Panc1 (cell line): ENCODE data around the gene NPEPL1. TPM values are rescaled to one million over a fixed set of nuclear protein-coding genes. Genes with fewer than 3 reads are reported as not detected.

Source experiments
- ATAC-seq: fragments of 200-7000 bp; cut with Tn5 transposase; 2 replicates; pipeline ENCODE4 v1.9.1; 2020; ENCODE audit warnings: mild to moderate bottlenecking, moderate library complexity
- BruUV-seq: library from RNA; stranded (reverse); fragments of 400-500 nt; replicated peaks from 2 replicates; lab custom pipeline; 2021; lab: Mats Ljungman, UMichigan
- CTCF ChIA-PET: fragments of 300-600 bp; sonication (Branson Sonifier 250); formaldehyde crosslinking; loops from one replicate; lab custom pipeline; 2022; ENCODE audit warnings: antibody characterized with exemption; lab: Charles Lee
- POLR2A ChIA-PET: fragments of 300-600 bp; sonication (Branson Sonifier 250); formaldehyde crosslinking; loops from one replicate; lab custom pipeline; 2022; ENCODE audit warnings: antibody characterized with exemption; lab: Charles Lee
- DNase-seq: peaks from one replicate; pipeline ENCODE4 v3.0.0-alpha.2; 2010; ENCODE audit warnings: low read depth, low spot score
- H3K27ac ChIP-seq: 2 replicates; pipeline ENCODE4 v1.5.1; 2011; ENCODE audit warnings: mild to moderate bottlenecking, low read length, inconsistent platforms
- H3K27me3 ChIP-seq: fragments of 200-500 bp; sonication (Bioruptor generic); 2 replicates; pipeline ENCODE4 v1.6.0; 2014; ENCODE audit warnings: low read length, inconsistent platforms; ENCODE audit not compliant: control insufficient read depth, insufficient read depth
- H3K36me3 ChIP-seq: fragments of 200-500 bp; sonication (Bioruptor generic); 2 replicates; pipeline ENCODE4 v1.5.1; 2014; ENCODE audit warnings: inconsistent platforms, mild to moderate bottlenecking, low read length, moderate library complexity; ENCODE audit not compliant: control insufficient read depth, insufficient read depth
- H3K4me1 ChIP-seq: 2 replicates; pipeline ENCODE4 v1.5.1; 2011; ENCODE audit warnings: inconsistent platforms, mild to moderate bottlenecking, low read length, moderate library complexity; ENCODE audit not compliant: control insufficient read depth, insufficient read depth
- H3K4me3 ChIP-seq, 2 experiments: 2 replicates each; pipeline ENCODE4 v1.5.1; 2011 to 2012; ENCODE audit warnings: low read depth in 2 of 2, low read length in 2 of 2, mild to moderate bottlenecking in 2 of 2, inconsistent platforms in 1 of 2, moderate library complexity in 1 of 2
- H3K9me3 ChIP-seq: fragments of 200-500 bp; sonication (Bioruptor generic); 2 replicates; pipeline ENCODE4 v1.5.1; 2014; ENCODE audit warnings: low read depth, mild to moderate bottlenecking, inconsistent platforms, low read length, moderate library complexity; ENCODE audit not compliant: control insufficient read depth, insufficient read depth
- CTCF ChIP-seq: fragments of 450-650 bp; IDR thresholded peaks from 2 replicates; pipeline ENCODE4 v1.5.1; 2017; ENCODE audit warnings: mild to moderate bottlenecking
- POLR2AphosphoS5 ChIP-seq: IDR thresholded peaks from 2 replicates; pipeline ENCODE4 v1.6.1; 2012; ENCODE audit warnings: mild to moderate bottlenecking, low read depth, low read length, moderate library complexity
- REST ChIP-seq, 2 experiments: IDR thresholded peaks; 2 replicates each; pipeline ENCODE4 v1.6.1; 2011 to 2012; ENCODE audit warnings: low read depth in 2 of 2, control low read depth in 1 of 2, low read length in 1 of 2, mild to moderate bottlenecking in 1 of 2, moderate library complexity in 1 of 2; ENCODE audit not compliant: insufficient read depth in 1 of 2
- SIN3A ChIP-seq: IDR thresholded peaks from 2 replicates; pipeline ENCODE4 v1.6.1; 2012; ENCODE audit warnings: low read depth, mild to moderate bottlenecking, low read length, moderate library complexity, borderline replicate concordance; ENCODE audit not compliant: insufficient read depth
- TCF7L2 ChIP-seq: IDR thresholded peaks from 2 replicates; pipeline ENCODE4 v1.6.1; 2011; ENCODE audit warnings: mild to moderate bottlenecking, low read depth, low read length, inconsistent platforms
- in situ Hi-C: cut with HindIII; loops from 2 replicates; pipeline ENCODE4 v1.10.0; 2016; ENCODE audit warnings: low sequenced_read_pairs, low pct_unique_long_range_greater_than_20kb
- intact Hi-C: fragments of 100-400 bp; cut with micrococcal nuclease; formaldehyde crosslinking; loops from one replicate; pipeline ENCODE4 v1.10.0; 2022; ENCODE audit not compliant: unreplicated experiment
- total RNA-seq: library from RNA; stranded (reverse); gene quantifications from one replicate; pipeline ENCODE4 v1.2.1, GENCODE V29; 2021; ENCODE audit not compliant: unreplicated experiment

NPEPL1 gene
- total RNA-seq, 1 experiment from 2014 or later, result 27.4 TPM

GRCh38 chr20:58678806-58679205 is 13.8 kb upstream of the NPEPL1 start:
- ChIA-PET POLR2A (no interaction called here), CTCF (no interaction called here)
- no TSS peak for BruUV-seq
- TF ChIP-seq SIN3A (no peak), REST (IDR thresholded peaks at IDR 0.05; ENCODE audit: insufficient read depth in 1 of 2, low read depth in 2 of 2, low read length in 1 of 2) (no peak), POLR2AphosphoS5 (no peak), TCF7L2 (no peak), CTCF (no peak)
- ATAC-seq (no peak), DNase-seq (no peak)
- Histone ChIP-seq H3K27ac (no peak overlapping the region), H3K4me1 (peaks cover 5% of the 10 kb centered on the region; the same call in 1 of the 2 replicates), H3K4me3 (no peak overlapping the region), H3K36me3 (peaks cover 8% of the 10 kb centered on the region), H3K9me3 (no peaks in the 10 kb centered on the region), H3K27me3 (no peaks in the 10 kb centered on the region)
- in situ Hi-C loops, result no loop called here
- intact Hi-C loops, result no loop called here

- no peak overlapping the region for H3K27ac ChIP-seq
- intact Hi-C loops, result no loop called here
- BruUV-seq, result no TSS peak
- peaks cover 5% of the 10 kb centered on the region; the same call in 1 of the 2 replicates for H3K4me1 ChIP-seq
- in situ Hi-C loops, result no loop called here
- no peaks in the 10 kb centered on the region for H3K9me3 ChIP-seq
- TF ChIP-seq TCF7L2 (no peak), POLR2AphosphoS5 (no peak), SIN3A (no peak), REST (IDR thresholded peaks at IDR 0.05; ENCODE audit: insufficient read depth in 1 of 2, low read depth in 2 of 2, low read length in 1 of 2) (no peak), CTCF (no peak)
- ChIA-PET POLR2A (no interaction called here), CTCF (no interaction called here)
- no peak overlapping the region for H3K4me3 ChIP-seq
- no peaks in the 10 kb centered on the region for H3K36me3 ChIP-seq
- DNase-seq (peak; percentile 4), ATAC-seq (peak; percentile 48; the same call in 1 of the 2 replicates)
- no peaks in the 10 kb centered on the region for H3K27me3 ChIP-seq
Observed at GRCh38 chr20:58682656-58683531, 9.7 kb upstream of the NPEPL1 start.
